ENCODE measurements around the gene TPRA1.

TPRA1 gene

DNA sequence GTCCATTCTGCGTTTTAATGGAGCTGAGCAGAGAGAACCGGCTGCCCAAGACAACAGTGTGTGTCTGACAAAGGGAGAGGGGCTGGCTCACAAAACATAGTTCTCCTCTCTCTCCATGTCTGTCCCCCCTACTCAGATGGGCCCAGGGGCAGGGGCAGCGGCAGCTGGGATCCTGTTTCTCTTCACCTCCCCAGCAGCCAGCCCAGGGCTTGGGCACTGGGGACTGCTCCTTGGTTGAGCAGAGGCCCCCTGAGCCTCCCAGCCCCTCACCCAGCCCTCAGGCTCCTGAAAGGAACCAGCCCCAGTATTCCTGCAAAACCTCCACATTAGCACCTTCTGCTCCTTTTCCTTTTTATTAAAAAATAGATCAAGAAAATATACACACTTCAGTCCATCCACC, 17.8 kb downstream of the TPRA1 start:
- H3K4me3 ChIP-seq (ENCODE audit: low read length) = no peak overlapping the region
- no peak for TF ChIP-seq ZNF274 (IDR thresholded peaks at IDR 0.05; ENCODE audit: low read depth, low read length)

DNA sequence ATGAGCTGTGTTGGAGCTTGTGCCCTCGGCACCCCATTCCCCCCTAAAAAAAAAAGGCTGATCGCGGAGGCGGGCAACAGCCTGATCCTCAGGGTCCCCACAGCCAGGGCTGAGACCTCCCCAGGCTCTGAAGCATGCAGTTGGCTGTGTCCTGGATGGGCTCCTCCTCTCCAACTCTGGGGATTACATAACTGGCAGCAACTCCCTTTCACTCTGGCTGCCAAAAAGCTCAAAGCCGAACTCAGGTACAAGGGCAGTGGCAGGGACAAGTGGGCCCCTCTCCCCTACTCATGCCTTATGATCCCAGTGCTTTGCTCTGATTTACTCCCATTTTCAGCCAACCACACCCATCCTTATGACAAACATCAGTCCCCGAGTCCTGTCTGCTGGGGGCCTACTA, 18.3 kb downstream of the TPRA1 start:
- no peak for TF ChIP-seq ZNF274 (IDR thresholded peaks at IDR 0.05; ENCODE audit: low read depth, low read length)
- no peak overlapping the region for H3K4me3 ChIP-seq (ENCODE audit: low read length)

DNA sequence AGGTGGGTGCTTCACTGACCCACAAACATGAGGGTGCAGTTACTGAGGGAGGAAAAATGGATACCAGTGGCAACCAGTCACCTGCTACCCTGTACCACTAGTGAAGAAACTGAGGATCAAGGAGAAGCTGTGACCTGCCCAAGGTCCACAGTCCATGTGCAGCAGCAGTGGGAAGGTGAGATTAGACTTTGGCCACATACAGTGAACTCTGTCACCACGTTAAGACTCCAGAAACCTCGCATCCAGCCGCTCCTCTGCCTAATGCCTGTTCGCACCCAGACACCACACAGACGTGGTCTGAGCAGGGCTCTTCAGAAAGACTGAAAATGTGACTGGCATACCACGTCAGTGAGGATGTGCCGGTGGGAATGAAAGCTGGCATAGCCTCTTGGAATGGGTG, 20.0 kb downstream of the TPRA1 start:
- no peak for TF ChIP-seq ZNF274 (IDR thresholded peaks at IDR 0.05; ENCODE audit: low read depth, low read length)
- no peak overlapping the region for H3K4me3 ChIP-seq (ENCODE audit: low read length)

DNA sequence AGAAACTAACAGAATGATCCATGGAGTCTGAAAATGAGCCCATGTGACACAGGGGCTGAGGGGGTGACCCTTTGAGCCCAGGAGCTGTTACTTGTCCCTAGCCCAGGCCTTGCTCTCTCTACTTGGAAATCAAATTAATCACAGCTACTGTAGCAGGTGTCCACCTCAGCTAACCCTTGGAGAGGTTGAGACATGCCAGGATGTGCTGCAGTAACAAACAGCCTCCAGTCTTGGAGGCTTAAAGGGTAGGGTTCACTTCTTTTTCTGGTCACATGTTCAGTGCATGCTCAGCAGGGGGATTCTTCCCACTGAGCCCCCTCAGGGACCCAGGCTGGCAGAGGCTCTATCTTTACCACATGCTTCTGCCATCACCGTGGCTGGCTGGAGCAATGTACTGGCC, 21.4 kb downstream of the TPRA1 start:
- no peak overlapping the region for H3K4me3 ChIP-seq (ENCODE audit: low read length)
- no peak for TF ChIP-seq ZNF274 (IDR thresholded peaks at IDR 0.05; ENCODE audit: low read depth, low read length)

DNA sequence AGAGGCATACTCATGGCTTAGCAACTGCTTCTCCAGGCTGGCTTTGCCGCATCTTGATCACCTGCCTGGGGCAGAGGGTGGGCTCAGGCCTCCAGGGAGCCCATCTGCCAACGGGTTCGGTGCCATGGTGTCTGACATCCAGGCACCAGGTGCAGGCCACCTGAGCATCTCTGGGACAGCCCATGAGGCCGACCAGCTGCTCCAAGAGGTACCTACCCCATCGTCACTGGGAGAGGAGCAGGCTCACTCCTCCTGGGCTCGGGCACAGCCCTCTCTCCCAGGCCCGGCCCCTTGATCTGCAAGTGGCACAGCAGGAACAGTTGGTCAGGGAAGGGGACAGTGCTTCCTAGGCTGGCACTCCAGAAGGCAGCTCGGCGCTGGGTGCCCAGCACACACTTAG, 21.9 kb downstream of the TPRA1 start:
- no peak for TF ChIP-seq ZNF274 (IDR thresholded peaks at IDR 0.05; ENCODE audit: low read depth, low read length)

DNA sequence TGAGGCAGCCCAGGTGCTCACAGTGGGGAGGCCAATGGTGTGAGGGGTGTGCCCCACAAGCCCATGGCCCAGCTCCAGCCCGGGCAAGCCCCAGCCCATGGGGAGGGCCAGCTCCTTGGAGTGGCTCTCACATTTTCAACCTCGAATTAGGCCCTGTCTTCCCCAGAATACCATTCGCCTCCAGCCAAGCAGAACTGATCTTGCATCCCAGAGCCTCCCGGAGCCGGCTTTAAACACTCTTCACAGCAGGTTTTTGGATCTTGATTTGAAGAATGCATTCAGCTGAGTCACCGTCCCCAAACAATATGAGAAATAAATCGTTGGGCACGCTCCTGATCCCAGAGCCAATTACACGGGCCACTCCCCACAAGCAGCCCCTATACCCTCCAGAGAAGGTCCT, 23.7 kb downstream of the TPRA1 start:
- no peak overlapping the region for H3K4me3 ChIP-seq (ENCODE audit: low read length)
- no peak for TF ChIP-seq ZNF274 (IDR thresholded peaks at IDR 0.05; ENCODE audit: low read depth, low read length)

More for the DNA sequence above, 21.9 kb downstream of the TPRA1 start:
- no peak overlapping the region for H3K4me3 ChIP-seq (ENCODE audit: low read length)

DNA sequence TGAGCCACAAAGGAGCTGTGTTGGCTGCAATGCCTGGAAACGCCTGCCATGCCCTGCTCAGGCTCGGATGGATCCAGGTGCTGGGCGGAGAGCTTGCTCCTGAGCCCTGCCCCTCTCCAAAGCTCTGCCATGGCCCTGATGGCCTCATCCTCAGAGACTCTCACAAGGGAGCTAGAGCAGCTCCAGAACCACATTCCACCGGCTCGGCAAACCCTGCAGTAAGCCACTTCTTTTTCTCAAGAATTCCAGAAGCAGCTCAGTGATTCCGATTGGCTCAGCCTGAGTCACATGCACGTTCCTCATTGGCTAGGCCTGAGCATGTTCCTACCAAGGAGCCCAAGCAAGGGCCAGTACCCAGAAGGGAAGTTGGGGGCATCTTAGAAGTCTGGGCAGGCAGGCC, 24.8 kb downstream of the TPRA1 start:
- no peak for TF ChIP-seq ZNF274 (IDR thresholded peaks at IDR 0.05; ENCODE audit: low read depth, low read length)

DNA sequence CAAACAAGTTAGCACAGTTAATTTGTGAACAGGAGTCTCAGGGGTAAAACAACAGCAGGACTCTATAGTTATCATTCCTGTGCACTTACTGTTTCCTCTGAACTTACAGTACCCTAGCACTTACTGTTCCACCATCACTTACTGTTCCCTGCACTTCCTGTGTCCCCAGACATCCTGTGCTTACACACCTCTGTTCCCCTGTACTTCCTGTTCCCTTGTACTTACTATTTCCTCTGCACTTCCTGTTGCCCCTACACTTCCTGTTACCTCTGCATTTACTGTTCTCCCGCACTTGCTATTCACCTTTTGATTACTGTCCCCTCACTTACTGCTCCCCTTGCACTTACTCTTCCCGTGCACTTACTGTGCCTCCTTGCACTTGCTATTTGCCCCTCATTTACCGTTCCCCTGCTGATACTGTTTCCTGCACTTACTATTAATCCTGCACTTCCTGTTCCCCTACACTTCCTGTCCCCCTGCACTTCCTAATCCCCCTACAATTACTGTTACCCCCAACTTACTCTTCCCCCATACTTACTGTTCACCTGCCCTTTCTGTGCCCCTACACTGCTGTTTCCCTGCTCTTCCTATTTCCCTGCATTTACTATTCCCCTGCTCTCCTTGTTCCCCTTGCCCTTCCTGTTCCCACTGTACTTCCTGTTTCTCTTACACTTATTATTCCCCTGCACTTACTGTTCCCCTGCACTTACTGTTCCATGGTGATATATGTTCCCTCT, 30.3 kb downstream of the TPRA1 start:
- TF ChIP-seq ZNF274 (IDR thresholded peaks at IDR 0.05; ENCODE audit: low read depth, low read length) = no peak
- no peak overlapping the region for H3K4me3 ChIP-seq (ENCODE audit: low read length)

More for the DNA sequence above, 24.8 kb downstream of the TPRA1 start:
- no peak overlapping the region for H3K4me3 ChIP-seq (ENCODE audit: low read length)

DNA sequence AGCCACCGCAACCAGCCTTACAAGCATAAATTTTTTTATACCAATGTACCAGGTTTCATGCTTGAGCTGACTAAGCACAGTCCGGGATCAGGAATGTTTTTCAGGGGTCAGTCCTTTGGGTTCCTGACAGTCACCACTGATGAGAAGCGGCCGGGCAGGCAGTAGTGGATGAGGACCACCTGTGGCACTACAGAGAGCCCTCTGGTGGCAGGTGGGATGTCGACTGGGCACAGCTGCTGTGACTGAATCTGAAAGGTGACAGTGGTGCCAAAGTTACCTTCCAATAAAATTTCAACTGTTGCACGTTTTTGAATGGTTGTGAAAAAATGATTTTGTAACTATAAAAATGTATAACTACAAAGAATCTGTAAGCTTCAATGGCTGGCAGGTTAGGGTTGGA, 34.0 kb downstream of the TPRA1 start:
- H3K4me3 ChIP-seq (ENCODE audit: low read length) = no peak overlapping the region

DNA sequence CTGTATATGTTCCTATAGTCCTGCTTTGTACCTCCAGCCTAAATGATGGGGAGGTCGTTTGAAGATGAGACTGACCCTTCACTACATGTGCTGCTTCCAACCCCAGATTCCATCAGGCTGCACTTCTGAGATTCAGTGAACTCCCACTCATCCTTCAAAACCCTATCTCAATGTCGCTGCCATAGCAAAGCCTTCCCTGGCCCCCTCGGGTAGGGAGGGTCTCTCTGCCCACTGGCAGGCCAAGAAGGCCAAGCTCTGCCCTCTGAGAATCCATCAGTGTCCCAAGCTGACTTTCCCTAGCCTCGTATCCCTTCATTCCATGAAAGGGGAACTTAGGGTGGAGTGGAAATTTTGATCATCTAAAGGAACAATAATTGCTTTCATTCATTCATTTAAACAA, 35.4 kb downstream of the TPRA1 start:
- TF ChIP-seq ZNF274 (IDR thresholded peaks at IDR 0.05; ENCODE audit: low read depth, low read length) = no peak
- H3K4me3 ChIP-seq (ENCODE audit: low read length) = no peak overlapping the region

More for the DNA sequence above, 34.0 kb downstream of the TPRA1 start:
- no peak for TF ChIP-seq ZNF274 (IDR thresholded peaks at IDR 0.05; ENCODE audit: low read depth, low read length)

DNA sequence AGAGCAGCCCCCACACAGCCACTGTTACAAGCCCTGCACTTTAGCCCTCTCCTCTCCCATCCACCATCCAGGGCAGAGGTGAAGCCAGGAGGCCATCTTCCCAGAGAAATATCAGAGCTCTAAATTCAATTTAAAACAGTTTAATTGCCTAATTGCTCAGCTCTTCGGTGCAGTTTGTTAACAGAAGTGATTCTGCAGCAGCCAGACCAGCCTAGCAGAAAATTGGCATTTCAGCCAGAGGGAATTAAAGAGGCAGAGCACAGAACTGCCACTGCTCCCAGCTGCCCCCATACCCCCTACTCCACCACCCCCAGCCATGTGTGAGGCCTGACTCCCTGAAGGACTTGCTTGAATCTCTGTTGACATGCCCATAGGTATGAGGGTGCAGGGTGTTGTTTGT, 38.5 kb downstream of the TPRA1 start:
- no peak for TF ChIP-seq ZNF274 (IDR thresholded peaks at IDR 0.05; ENCODE audit: low read depth, low read length)
- no peak overlapping the region for H3K4me3 ChIP-seq (ENCODE audit: low read length)

DNA sequence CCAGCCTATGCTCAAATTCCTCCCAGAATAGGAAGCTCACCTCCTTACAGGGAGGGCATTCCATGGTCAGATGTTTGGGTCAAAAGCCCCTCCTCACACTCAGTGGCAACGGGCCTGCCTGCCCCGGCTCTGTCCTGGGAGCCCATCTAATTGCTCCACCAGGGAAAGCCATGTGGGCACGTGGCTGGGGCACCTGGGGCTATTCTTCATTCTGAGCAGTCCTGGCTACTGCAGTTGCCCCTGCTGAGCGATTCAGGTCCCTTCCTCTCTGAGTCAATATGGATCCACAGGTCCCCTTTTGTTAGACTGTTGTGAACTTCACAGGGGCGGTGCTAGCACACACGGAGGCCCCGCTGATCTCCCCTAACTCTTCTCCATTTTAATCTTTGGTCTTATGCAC, 39.4 kb downstream of the TPRA1 start:
- no peak overlapping the region for H3K4me3 ChIP-seq (ENCODE audit: low read length)
- TF ChIP-seq ZNF274 (IDR thresholded peaks at IDR 0.05; ENCODE audit: low read depth, low read length) = no peak

DNA sequence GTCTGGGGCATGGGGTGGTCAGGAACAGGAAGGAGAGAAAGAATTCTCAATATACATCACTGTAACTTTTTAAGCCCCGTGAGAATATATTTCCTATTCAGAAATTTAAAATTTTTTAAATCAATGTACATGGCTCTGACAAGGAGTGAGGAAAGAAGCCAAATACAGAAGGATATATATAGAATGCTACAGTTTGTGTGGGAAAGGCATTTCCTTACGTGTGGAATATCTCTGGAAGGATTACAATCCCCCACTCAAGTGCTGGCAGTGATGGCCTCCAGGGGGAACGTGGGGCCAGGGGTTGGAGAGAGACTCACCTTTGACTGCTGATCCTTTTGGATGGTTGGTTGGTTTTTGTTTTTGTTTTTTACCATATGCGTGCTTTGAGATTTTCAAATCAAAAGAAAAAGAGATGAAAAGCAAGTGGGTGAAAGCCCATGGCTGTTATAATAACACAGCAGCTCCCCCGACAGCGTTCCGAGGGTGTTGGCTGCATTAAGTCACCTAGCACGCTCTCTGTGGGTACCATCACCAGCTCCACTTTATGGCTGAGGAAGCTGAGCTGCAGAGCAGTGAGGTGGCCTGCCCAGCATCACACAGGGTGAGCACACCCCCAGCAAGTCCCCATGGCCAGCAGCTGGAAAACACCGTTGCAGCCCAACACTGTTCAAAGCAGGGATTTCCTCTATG, 39.9 kb downstream of the TPRA1 start:
- no peak for TF ChIP-seq ZNF274 (IDR thresholded peaks at IDR 0.05; ENCODE audit: low read depth, low read length)
- no peak overlapping the region for H3K4me3 ChIP-seq (ENCODE audit: low read length)

DNA sequence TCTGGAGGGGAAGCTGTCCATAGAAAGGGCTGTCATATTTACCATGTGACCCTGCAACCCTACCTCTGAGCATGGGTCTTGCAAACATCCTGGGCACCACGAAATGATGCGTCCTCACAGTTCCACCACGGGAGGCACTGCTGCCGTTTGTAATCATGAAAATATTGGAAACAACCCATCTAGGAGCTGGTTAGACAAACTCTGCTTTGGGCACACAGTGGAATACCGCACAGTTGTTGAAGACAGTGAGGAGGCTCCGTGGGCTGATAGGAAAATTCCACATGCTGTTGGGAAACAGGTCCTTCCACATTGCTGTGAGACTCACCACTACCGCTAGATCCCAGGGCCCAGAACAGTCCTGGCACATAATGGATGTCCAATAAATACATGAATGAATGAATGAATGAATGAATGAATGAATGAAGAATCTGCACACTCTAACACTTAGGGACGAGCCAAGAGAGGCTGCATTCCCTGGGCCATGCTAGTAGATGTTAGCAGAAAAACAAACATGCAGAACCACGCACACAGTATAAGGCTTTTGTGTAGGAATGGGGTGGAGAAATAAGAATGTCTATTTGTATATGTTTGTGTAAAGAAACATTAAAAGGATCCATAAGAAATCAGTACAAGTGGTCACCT, 40.6 kb downstream of the TPRA1 start:
- no peak for TF ChIP-seq ZNF274 (IDR thresholded peaks at IDR 0.05; ENCODE audit: low read depth, low read length)

More for the DNA sequence above, 40.6 kb downstream of the TPRA1 start:
- no peak overlapping the region for H3K4me3 ChIP-seq (ENCODE audit: low read length)
